ENCODE results near the gene RIPOR3.

Gene RIPOR3

GRCh38 chr20:50596694-50597021 lies 94.7 kb downstream of the RIPOR3 start:
- TF ChIP-seq CTBP1 (IDR thresholded peaks at IDR 0.05; ENCODE audit: borderline replicate concordance): no peak
- POLR2A ChIA-PET: no interaction called here
- DNase-seq (ENCODE audit: extremely low spot score): no peak
- CTCF ChIA-PET: interaction anchor here (1.5 kb wide), 1 partner anchor 8 kb away, joined by 5 read pairs; no protein-coding TSS in a partner anchor

- no peak for DNase-seq (ENCODE audit: extremely low spot score)
- ChIA-PET CTCF (interaction anchor here (0.5 to 1.0 kb wide), 3 partner anchors 17 to 600 kb away, joined by 3 to 6 read pairs (median 4); no protein-coding TSS in a partner anchor), POLR2A (no interaction called here)
- TF ChIP-seq FOXK2 (IDR thresholded peaks at IDR 0.05) (no peak), HDGF (IDR thresholded peaks at IDR 0.05; ENCODE audit: borderline replicate concordance) (no peak), CTBP1 (IDR thresholded peaks at IDR 0.05; ENCODE audit: borderline replicate concordance) (no peak), BHLHE40 (IDR thresholded peaks at IDR 0.05; ENCODE audit: borderline replicate concordance) (no peak), SUZ12 (IDR thresholded peaks at IDR 0.05) (no peak), ZNF384 (IDR thresholded peaks at IDR 0.05) (no peak), L3MBTL2 (conservative IDR thresholded peaks at IDR 0.05) (no peak)
Measured at GRCh38 chr20:50595988-50596693, 95.2 kb downstream of the RIPOR3 start.

GRCh38 chr20:50595433-50595895 lies 95.9 kb downstream of the RIPOR3 start:
- DNase-seq (ENCODE audit: extremely low spot score): no peak
- TF ChIP-seq FOXK2 (IDR thresholded peaks at IDR 0.05) (no peak), LEF1 (IDR thresholded peaks at IDR 0.05; ENCODE audit: borderline replicate concordance) (no peak), PKNOX1 (IDR thresholded peaks at IDR 0.05) (no peak), SP1 (IDR thresholded peaks at IDR 0.05) (no peak), L3MBTL2 (conservative IDR thresholded peaks at IDR 0.05) (no peak), NFRKB (IDR thresholded peaks at IDR 0.05) (no peak), SUZ12 (IDR thresholded peaks at IDR 0.05) (no peak), CTBP1 (IDR thresholded peaks at IDR 0.05; ENCODE audit: borderline replicate concordance) (no peak), FOXA1 (IDR thresholded peaks at IDR 0.05) (no peak), HDGF (IDR thresholded peaks at IDR 0.05; ENCODE audit: borderline replicate concordance) (no peak), FOXM1 (IDR thresholded peaks at IDR 0.05; ENCODE audit: borderline replicate concordance) (no peak), ARNT (IDR thresholded peaks at IDR 0.05) (no peak), BHLHE40 (IDR thresholded peaks at IDR 0.05; ENCODE audit: borderline replicate concordance) (no peak), ZNF384 (IDR thresholded peaks at IDR 0.05) (no peak), TARDBP (IDR thresholded peaks at IDR 0.05) (no peak)
- ChIA-PET POLR2A (no interaction called here), CTCF (interaction anchor here (0.5 to 1.0 kb wide), 3 partner anchors 16 to 599 kb away, joined by 3 to 6 read pairs (median 4); no protein-coding TSS in a partner anchor)

GRCh38 chr20:50594591-50595432 lies 96.5 kb downstream of the RIPOR3 start:
- POLR2A ChIA-PET: no interaction called here
- no peak for TF ChIP-seq ZNF384 (IDR thresholded peaks at IDR 0.05)
- no peak for TF ChIP-seq FOXK2 (IDR thresholded peaks at IDR 0.05)
- TF ChIP-seq L3MBTL2 (conservative IDR thresholded peaks at IDR 0.05): no peak
- no peak for TF ChIP-seq ARNT (IDR thresholded peaks at IDR 0.05)
- no peak for TF ChIP-seq LEF1 (IDR thresholded peaks at IDR 0.05; ENCODE audit: borderline replicate concordance)
- no peak for TF ChIP-seq NFRKB (IDR thresholded peaks at IDR 0.05)
- DNase-seq (ENCODE audit: extremely low spot score): no peak
- CTCF ChIA-PET: no interaction called here

- DNase-seq (ENCODE audit: extremely low spot score): no peak
- ChIA-PET CTCF (no interaction called here), POLR2A (no interaction called here)
- TF ChIP-seq ELF4 (IDR thresholded peaks at IDR 0.05) (no peak), SP1 (IDR thresholded peaks at IDR 0.05) (no peak), L3MBTL2 (conservative IDR thresholded peaks at IDR 0.05) (no peak), NFRKB (IDR thresholded peaks at IDR 0.05) (no peak), BHLHE40 (IDR thresholded peaks at IDR 0.05; ENCODE audit: borderline replicate concordance) (no peak), HDGF (IDR thresholded peaks at IDR 0.05; ENCODE audit: borderline replicate concordance) (no peak), PKNOX1 (IDR thresholded peaks at IDR 0.05) (no peak), ARNT (IDR thresholded peaks at IDR 0.05) (no peak), FOXK2 (IDR thresholded peaks at IDR 0.05) (no peak), SUZ12 (IDR thresholded peaks at IDR 0.05) (no peak), FOXA1 (IDR thresholded peaks at IDR 0.05) (no peak), CTBP1 (IDR thresholded peaks at IDR 0.05; ENCODE audit: borderline replicate concordance) (no peak)
Measured at GRCh38 chr20:50594231-50594590, 97.1 kb downstream of the RIPOR3 start.

- CTCF ChIA-PET: no interaction called here
Measured at GRCh38 chr20:50593005-50593335, 98.4 kb downstream of the RIPOR3 start.

More at GRCh38 chr20:50593005-50593335, 98.4 kb downstream of the RIPOR3 start:
- POLR2A ChIA-PET: no interaction called here
- no peak for TF ChIP-seq ELF4 (IDR thresholded peaks at IDR 0.05)
- TF ChIP-seq SP1 (IDR thresholded peaks at IDR 0.05): no peak
- no peak for TF ChIP-seq NFRKB (IDR thresholded peaks at IDR 0.05)
- no peak for TF ChIP-seq FOXA1 (IDR thresholded peaks at IDR 0.05)
- TF ChIP-seq SUZ12 (IDR thresholded peaks at IDR 0.05): no peak
- no peak for TF ChIP-seq PKNOX1 (IDR thresholded peaks at IDR 0.05)
- no peak for TF ChIP-seq FOXM1 (IDR thresholded peaks at IDR 0.05; ENCODE audit: borderline replicate concordance)
- TF ChIP-seq FOXK2 (IDR thresholded peaks at IDR 0.05): no peak
- no peak for TF ChIP-seq ARNT (IDR thresholded peaks at IDR 0.05)
- DNase-seq (ENCODE audit: extremely low spot score): no peak

All from HEK293T (cell line).